PC-3 (cell line): Measurements from ENCODE around the gene IFNG. TPM values are rescaled to one million over a fixed set of nuclear protein-coding genes. Genes with fewer than 3 reads are reported as not detected.

Experiments used
- ATAC-seq: fragments of 200-7000 bp; cut with Tn5 transposase; 2 replicates; pipeline ENCODE4 v1.9.1; 2020; ENCODE audit warnings: mild to moderate bottlenecking, moderate library complexity
- BruUV-seq: library from RNA; stranded (reverse); fragments of 400-500 nt; replicated peaks from 2 replicates; lab custom pipeline; 2021; lab: Mats Ljungman, UMichigan
- CTCF ChIA-PET: fragments of 300-600 bp; sonication (Branson Sonifier 250); formaldehyde crosslinking; loops from one replicate; lab custom pipeline; 2022; ENCODE audit warnings: antibody characterized with exemption; lab: Charles Lee
- POLR2A ChIA-PET: fragments of 300-600 bp; sonication (Branson Sonifier 250); formaldehyde crosslinking; loops from one replicate; lab custom pipeline; 2022; ENCODE audit warnings: antibody characterized with exemption; ENCODE audit not compliant: unreplicated experiment; lab: Charles Lee
- DNase-seq: peaks from one replicate; pipeline ENCODE4 v3.0.0-alpha.2; 2015
- H2AFZ ChIP-seq: fragments of 300-600 bp; sonication (generic); 2 replicates; pipeline ENCODE4 v1.6.0; 2016; ENCODE audit warnings: antibody characterized with exemption, low read length
- H3F3A ChIP-seq: fragments of 300-600 bp; sonication (generic); one replicate; pipeline ENCODE4 v1.6.0; 2017; ENCODE audit warnings: antibody characterized with exemption, low read length, control low read depth, mild to moderate bottlenecking; ENCODE audit not compliant: unreplicated experiment
- H3K27ac ChIP-seq: fragments of 300-600 bp; sonication (generic); 2 replicates; pipeline ENCODE4 v1.5.1; 2016; ENCODE audit warnings: mild to moderate bottlenecking, low read length
- H3K27me3 ChIP-seq: fragments of 300-600 bp; sonication (generic); 2 replicates; pipeline ENCODE4 v1.6.1; 2016; ENCODE audit warnings: low read length, mixed read lengths
- H3K36me3 ChIP-seq: fragments of 300-600 bp; sonication (generic); 2 replicates; pipeline ENCODE4 v1.6.1; 2016; ENCODE audit warnings: low read depth, mixed run types, low read length, mixed read lengths
- H3K4me1 ChIP-seq: fragments of 300-600 bp; sonication (generic); 2 replicates; pipeline ENCODE4 v1.5.1; 2016; ENCODE audit warnings: low read length; ENCODE audit not compliant: insufficient read depth
- H3K4me2 ChIP-seq: fragments of 300-600 bp; sonication (generic); 2 replicates; pipeline ENCODE4 v1.6.0; 2016; ENCODE audit warnings: low read length
- H3K4me3 ChIP-seq: fragments of 300-600 bp; sonication (generic); 2 replicates; pipeline ENCODE4 v1.5.1; 2016; ENCODE audit warnings: mild to moderate bottlenecking, low read length, mixed read lengths
- H3K79me2 ChIP-seq: fragments of 300-600 bp; sonication (generic); 2 replicates; pipeline ENCODE4 v1.6.1; 2017; ENCODE audit warnings: low read length, mixed read lengths
- H3K9ac ChIP-seq: fragments of 300-600 bp; sonication (generic); 2 replicates; pipeline ENCODE4 v1.6.0; 2016; ENCODE audit warnings: mild to moderate bottlenecking, low read length
- H3K9me2 ChIP-seq: fragments of 300-600 bp; sonication (generic); replicated peaks from 2 replicates; pipeline ENCODE4 v1.6.1; 2016; ENCODE audit warnings: mixed run types, low read length, mixed read lengths
- H3K9me3 ChIP-seq: fragments of 300-600 bp; sonication (generic); 2 replicates; pipeline ENCODE4 v1.6.1; 2016; ENCODE audit warnings: low read length, mixed read lengths
- H4K20me1 ChIP-seq: fragments of 300-600 bp; sonication (generic); 2 replicates; pipeline ENCODE4 v1.6.1; 2016; ENCODE audit warnings: low read length, mixed read lengths
- CTCF ChIP-seq: fragments of 300-600 bp; sonication (generic); conservative IDR thresholded peaks from 2 replicates; pipeline ENCODE4 v1.5.1; 2017; ENCODE audit warnings: antibody characterized with exemption, low read depth, mild to moderate bottlenecking, low read length
- EZH2 ChIP-seq: fragments of 300-600 bp; sonication (generic); IDR thresholded peaks from one replicate; pipeline ENCODE4 v1.6.1; 2017; ENCODE audit warnings: antibody characterized with exemption, mild to moderate bottlenecking, low read length; ENCODE audit not compliant: unreplicated experiment
- EZH2phosphoT487 ChIP-seq: fragments of 300-600 bp; sonication (generic); IDR thresholded peaks from 2 replicates; pipeline ENCODE4 v1.6.1; 2018; ENCODE audit warnings: mild to moderate bottlenecking, antibody characterized with exemption, low read length, borderline replicate concordance
- intact Hi-C: fragments of 100-400 bp; cut with micrococcal nuclease; formaldehyde crosslinking; loops from 2 replicates; pipeline ENCODE4 v1.9.0; 2023
- total RNA-seq: library from RNA; depleted of rRNA; stranded (reverse); fragments of >200 nt; gene quantifications from 2 replicates; pipeline ENCODE4 v1.2.3, GENCODE V29; 2014

The IFNG gene
- total RNA-seq, 1 experiment from 2014 or later = not detected

GRCh38 chr12:68119250-68119649, 40.3 kb downstream of the IFNG start:
- intact Hi-C loops = no loop called here
- no peak overlapping the region for H3K9ac ChIP-seq
- H3F3A ChIP-seq = no peaks in the 10 kb centered on the region
- no peak overlapping the region for H3K4me2 ChIP-seq
- no peaks in the 10 kb centered on the region for H3K9me3 ChIP-seq
- peaks cover 17% of the 10 kb centered on the region for H3K27me3 ChIP-seq
- H4K20me1 ChIP-seq = no peaks in the 10 kb centered on the region
- POLR2A ChIA-PET = no interaction called here
- no peak overlapping the region for H3K4me3 ChIP-seq
- no peaks in the 10 kb centered on the region for H3K4me1 ChIP-seq
- ATAC-seq (no peak), DNase-seq (peak; percentile 11)
- CTCF ChIA-PET = interaction anchor here (0.6 kb wide), 1 partner anchor 86 kb away, joined by 3 read pairs; no protein-coding TSS in a partner anchor
- H3K9me2 ChIP-seq = no peaks in the 10 kb centered on the region
- BruUV-seq = no TSS peak
- TF ChIP-seq EZH2 = no peak
- H3K79me2 ChIP-seq = no peaks in the 10 kb centered on the region
- no peak overlapping the region for H3K27ac ChIP-seq
- no peak overlapping the region for H2AFZ ChIP-seq
- no peaks in the 10 kb centered on the region for H3K36me3 ChIP-seq

- ATAC-seq (no peak), DNase-seq (no peak)
- ChIA-PET CTCF (no interaction called here), POLR2A (no interaction called here)
- Histone ChIP-seq H4K20me1 (no peaks in the 10 kb centered on the region), H3K9me2 (no peaks in the 10 kb centered on the region), H3K4me2 (no peak overlapping the region), H3K79me2 (no peaks in the 10 kb centered on the region), H3K27me3 (peaks cover 17% of the 10 kb centered on the region), H3F3A (no peaks in the 10 kb centered on the region), H3K9me3 (no peaks in the 10 kb centered on the region), H3K36me3 (no peaks in the 10 kb centered on the region), H3K4me3 (no peak overlapping the region), H2AFZ (no peak overlapping the region), H3K4me1 (no peaks in the 10 kb centered on the region), H3K9ac (no peak overlapping the region), H3K27ac (no peak overlapping the region)
- BruUV-seq = no TSS peak
- TF ChIP-seq EZH2phosphoT487 = no peak
- no peak for TF ChIP-seq EZH2
- no peak for TF ChIP-seq CTCF
- intact Hi-C loops = no loop called here
Measured at GRCh38 chr12:68118096-68118755, 41.3 kb downstream of the IFNG start.

GRCh38 chr12:68117661-68118060, 41.9 kb downstream of the IFNG start:
- no peaks in the 10 kb centered on the region for H3F3A ChIP-seq
- H3K9ac ChIP-seq = no peak overlapping the region
- DNase-seq = no peak
- H3K27ac ChIP-seq = no peak overlapping the region
- no peaks in the 10 kb centered on the region for H3K9me2 ChIP-seq
- intact Hi-C loops = no loop called here
- CTCF ChIA-PET = interaction anchor here (0.5 kb wide), 1 partner anchor 719 kb away, joined by 7 read pairs; no protein-coding TSS in a partner anchor
- TF ChIP-seq EZH2 (no peak), EZH2phosphoT487 (no peak), CTCF (no peak)
- POLR2A ChIA-PET = no interaction called here
- no peak for ATAC-seq
- H3K4me3 ChIP-seq = no peak overlapping the region
- no peak overlapping the region for H2AFZ ChIP-seq
- H3K36me3 ChIP-seq = no peaks in the 10 kb centered on the region
- no peaks in the 10 kb centered on the region for H3K79me2 ChIP-seq
- H3K9me3 ChIP-seq = no peaks in the 10 kb centered on the region
- H4K20me1 ChIP-seq = no peaks in the 10 kb centered on the region
- no TSS peak for BruUV-seq
- peaks cover 17% of the 10 kb centered on the region for H3K27me3 ChIP-seq
- no peaks in the 10 kb centered on the region for H3K4me1 ChIP-seq
- no peak overlapping the region for H3K4me2 ChIP-seq
